NB4 (cell line): Measurements from ENCODE around the gene SUCLG2.

Experiments
- POLR2A ChIP-seq: IDR thresholded peaks from 2 replicates; pipeline ENCODE4 v1.6.1; 2011; ENCODE audit warnings: mild to moderate bottlenecking; ENCODE audit not compliant: insufficient read length; ENCODE audit errors: extremely low read depth
- TF ChIP-seq, protein P1 (sequence below): IDR thresholded peaks from one replicate; pipeline ENCODE4 v1.5.1; 2012; ENCODE audit warnings: low read depth, low read length

DNA sequence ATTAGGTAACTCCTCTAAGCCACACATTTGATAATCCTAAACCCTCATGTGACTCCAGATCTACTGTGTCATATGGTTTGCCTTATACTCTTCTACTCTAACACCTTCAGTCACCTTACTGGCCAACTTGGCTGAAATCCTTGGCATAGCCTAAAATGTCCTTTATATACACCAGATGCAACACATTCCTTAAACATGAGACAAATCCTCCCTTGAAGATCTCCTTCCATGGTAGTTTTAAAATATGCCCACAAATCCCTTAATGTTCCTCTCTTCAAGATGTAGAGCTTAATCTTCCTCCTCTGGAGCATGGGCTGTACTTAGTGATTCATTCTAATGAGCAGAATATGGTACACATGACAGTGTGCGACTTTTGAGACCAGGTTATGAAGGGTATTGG, 238.9 kb downstream of the SUCLG2 start:
- no peak for TF ChIP-seq POLR2A
- TF ChIP-seq, protein P1, sequence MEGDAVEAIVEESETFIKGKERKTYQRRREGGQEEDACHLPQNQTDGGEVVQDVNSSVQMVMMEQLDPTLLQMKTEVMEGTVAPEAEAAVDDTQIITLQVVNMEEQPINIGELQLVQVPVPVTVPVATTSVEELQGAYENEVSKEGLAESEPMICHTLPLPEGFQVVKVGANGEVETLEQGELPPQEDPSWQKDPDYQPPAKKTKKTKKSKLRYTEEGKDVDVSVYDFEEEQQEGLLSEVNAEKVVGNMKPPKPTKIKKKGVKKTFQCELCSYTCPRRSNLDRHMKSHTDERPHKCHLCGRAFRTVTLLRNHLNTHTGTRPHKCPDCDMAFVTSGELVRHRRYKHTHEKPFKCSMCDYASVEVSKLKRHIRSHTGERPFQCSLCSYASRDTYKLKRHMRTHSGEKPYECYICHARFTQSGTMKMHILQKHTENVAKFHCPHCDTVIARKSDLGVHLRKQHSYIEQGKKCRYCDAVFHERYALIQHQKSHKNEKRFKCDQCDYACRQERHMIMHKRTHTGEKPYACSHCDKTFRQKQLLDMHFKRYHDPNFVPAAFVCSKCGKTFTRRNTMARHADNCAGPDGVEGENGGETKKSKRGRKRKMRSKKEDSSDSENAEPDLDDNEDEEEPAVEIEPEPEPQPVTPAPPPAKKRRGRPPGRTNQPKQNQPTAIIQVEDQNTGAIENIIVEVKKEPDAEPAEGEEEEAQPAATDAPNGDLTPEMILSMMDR, result no peak
